Amniotic stem cell (primary cell): ENCODE data around the gene NUBPL.
"Not testable (repeated sequence)": the region's sequence is repeated elsewhere in the genome, so short reads cannot be mapped to it uniquely, and the experiment has no call there.

ENCODE experiments used
- DNase-seq: peaks from one replicate; lab custom pipeline; 2025; lab: John Stamatoyannopoulos, UW

Gene NUBPL

DNA sequence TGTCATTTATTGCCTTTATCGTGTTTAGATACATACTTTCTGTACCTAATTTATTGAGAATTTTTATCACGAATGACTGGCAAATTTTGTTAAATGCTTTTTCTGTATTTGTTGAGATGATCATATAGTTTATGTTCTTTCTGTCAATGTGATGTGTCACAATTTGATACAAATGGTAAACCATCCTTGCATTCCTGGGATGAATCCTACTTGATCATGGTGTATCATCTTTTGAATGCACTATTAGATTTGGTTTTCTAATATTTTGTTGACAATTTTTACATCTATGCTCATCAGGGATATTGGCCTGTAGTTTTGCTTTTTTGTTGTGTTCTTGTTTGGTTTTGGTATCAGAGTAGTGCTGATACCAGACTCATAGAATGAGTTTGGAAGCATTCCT, 185.1 kb downstream of the NUBPL start:
- DNase-seq: no peak

DNA sequence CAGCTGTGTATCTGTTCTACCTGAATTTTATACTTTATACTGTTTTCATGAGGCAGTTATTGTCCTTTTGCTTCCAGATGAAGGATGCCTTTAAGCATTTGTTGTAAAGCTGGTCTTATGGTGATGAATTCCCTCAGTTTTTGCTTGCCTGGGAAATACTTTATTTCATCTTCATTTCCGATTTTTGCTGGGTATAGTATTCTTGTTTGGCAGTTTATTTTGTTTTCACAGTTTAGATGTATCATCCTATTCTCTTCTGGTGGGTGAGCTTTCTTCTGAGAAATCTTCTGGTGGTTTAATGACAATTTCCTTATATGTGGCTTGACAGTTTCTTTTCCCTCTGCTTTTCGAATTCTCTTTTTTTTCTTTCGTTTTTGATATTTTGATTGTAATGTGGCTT, 188.1 kb downstream of the NUBPL start:
- DNase-seq: no peak

DNA sequence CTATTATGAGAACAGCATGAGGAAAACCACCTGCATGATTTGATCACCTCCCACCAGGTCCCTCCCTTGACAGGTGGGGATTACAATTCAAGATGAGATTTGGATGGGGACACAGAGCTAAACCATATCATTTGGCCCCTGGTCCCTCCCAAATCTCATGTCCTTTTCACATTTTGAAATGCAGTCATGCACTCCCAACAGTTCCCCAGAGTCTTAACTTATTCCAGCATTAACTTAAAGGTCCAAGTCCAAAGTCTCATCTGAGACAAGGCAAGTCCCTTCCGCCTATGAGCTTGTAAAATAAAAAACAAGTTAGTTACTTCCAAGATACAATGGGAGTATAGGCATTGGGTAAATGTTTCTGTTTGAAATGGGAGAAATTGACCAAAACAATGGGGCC, 189.8 kb downstream of the NUBPL start:
- not testable (repeated sequence) for DNase-seq

DNA sequence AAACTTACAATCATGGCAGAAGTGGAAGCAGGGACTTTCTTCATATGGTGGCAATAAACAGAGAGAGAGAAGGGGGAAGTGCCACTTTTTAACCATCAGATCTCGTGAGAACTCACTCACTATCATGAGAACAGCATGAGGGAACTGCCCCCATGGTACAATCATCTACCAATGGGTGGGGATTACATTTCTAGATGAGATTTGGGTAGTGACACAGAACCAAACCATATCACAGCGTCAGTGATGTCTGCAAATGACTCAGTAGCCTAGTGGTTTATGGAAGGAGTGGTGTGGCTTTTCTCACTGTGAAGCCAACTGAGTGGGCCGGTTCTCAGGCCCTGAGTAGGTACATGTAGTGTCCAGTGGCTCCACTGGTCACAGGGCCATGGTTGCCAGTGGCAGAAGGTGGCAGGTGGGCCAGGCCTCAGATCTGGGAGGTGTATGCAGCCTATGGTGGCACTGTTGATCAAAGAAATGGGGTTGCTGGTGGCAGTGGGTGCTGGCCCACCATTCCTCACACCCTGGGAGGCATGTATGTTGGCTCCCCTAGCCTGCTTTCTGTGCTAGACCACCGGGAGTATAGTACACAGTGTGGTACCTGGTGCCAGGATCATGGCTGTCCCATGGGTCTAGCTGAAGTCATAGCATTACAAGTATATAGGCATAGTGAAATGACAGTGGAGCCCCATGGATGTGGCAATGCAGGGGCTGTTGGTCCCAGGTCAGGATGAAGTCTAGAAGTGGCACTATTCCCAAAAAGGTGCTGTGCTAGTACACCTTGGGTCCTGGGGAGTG, 191.9 kb downstream of the NUBPL start:
- no peak for DNase-seq

DNA sequence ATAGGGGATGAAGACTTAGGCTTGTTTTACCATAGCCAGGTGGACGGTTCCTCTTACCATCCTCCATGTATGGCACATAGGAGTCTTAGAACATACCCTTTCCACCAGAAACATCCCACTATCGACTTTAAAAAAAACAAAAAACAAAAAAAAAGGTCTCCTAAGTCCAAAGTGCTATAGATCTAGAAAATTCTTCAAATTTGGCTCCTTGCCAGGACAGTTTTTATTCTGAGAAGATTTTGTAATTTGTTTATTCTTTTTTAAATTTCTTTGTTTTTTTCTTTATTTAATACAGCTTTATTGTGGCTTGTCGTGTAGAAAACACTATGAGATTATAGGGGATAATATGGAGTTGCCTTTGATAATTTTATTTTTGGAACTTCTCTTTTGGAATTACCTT, 197.7 kb downstream of the NUBPL start:
- DNase-seq: no peak

DNA sequence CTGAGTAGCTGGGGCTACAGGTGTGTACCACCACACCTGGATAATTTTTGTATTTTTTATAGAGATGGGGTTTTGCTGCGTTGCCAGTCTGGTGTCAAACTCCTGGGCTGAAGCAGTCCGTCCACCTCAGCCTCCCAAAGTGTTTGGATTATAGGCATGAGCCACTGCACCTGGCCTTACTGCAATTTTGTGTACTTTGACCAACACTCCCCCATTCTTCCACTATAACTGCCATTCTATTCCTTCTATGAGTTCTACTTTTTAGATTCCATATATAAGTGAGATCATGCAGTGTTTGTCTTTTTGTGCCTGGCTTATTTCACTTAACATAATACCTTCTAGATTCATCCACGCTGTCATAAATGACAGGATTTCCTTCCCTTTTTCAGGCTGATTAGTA, 199.1 kb downstream of the NUBPL start:
- no peak for DNase-seq

DNA sequence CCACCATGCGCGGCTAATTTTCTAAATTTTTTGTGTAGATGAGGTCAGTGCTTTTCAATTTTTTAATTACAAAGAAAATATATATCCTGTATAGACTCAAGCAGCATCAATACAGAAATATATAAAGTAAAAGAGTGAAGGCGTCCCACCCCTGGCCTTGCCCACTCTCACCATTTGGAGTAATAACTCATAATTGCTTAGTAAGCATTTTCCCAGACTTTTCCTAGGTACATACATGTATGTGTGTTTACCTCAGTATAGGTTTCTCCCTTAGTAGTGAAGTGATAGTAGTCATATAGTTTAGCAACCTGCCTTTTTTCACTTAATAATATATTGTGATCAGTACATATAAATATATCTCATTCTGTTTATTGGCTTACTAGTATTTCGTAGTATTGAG, 200.1 kb downstream of the NUBPL start:
- DNase-seq: no peak

DNA sequence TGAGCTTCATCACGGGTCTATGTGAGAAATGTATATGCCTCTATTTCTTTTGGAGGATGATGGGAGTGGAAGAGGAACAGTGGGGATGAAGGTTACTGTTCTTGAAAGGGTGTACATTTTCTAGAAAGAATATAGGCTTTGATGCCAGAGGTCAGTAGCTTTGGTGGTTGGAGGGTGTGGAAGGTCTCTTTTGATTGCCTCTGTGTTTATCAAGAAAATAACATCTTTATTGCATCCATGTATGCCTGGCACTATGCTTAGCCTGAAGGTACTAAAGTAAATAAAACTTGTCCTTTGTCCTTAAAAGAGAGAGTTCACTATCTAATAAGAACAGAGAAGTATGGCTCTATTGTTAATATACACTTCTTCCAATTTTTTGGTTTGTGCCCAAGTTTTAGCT, 201.8 kb downstream of the NUBPL start:
- DNase-seq: no peak

DNA sequence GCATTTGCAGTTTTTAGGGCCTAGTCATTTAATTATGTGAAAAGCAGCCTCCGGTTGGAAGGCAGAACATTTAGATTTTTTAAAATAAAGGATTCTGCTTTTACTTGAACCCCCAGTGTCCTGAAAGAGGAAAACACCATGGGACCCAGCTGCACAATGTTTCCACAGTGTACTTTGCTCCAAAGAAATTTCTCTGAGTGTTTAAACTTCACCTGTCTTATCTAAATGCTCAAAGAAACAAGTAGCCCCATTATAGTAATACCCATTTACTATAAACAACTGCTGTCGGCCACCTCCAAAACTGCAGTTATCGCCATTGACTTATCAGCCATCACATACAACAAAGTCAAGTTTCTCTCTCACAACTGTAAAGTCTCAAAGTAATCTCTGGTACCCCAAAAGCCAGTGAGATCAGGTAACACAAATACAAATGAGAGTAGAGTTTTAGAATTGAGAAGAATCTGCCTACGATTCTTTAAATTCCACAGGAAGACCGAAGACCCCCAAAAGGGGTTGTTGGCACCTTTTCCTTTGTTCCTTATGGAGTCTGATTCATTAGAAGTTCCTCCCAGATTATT, 205.2 kb downstream of the NUBPL start:
- DNase-seq: no peak

DNA sequence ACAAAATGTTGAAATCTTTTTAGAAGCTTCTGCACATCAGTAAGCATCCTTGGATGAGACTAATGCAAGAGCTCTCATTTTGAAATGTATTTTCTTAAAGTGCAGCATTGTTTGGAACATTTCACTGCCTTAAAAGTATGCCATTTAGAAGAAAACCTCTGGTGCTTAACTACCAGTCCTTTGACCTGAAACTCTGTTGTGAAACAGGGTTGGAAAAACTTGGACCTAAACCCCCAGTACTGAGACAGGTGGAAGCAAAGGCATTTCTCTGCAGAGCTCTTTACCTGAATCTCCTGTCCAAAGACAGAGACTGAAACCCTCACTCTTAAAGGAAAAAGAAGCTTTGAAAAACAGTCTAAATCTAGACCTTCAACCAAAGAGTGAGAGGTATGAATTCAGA, 207.2 kb downstream of the NUBPL start:
- DNase-seq: no peak

DNA sequence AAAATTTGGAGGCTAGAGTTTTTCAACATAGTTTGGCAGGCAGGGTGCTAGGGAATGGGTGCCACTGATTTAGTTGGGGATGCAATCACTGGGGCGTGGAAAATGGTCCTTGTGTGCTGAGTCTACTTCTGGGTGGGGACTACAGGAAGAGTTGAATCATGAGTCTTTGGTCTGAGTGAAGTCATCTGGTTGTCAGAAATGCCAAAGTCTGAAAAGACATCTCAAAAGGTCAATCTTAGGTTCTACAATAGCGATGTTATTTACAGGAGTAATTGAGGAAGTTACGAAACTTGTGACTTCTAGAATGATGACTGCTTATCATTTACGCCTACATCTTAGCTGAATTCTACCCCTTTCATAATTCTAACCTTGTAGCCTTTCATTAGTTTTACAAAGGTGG, 209.1 kb downstream of the NUBPL start:
- DNase-seq: no peak

DNA sequence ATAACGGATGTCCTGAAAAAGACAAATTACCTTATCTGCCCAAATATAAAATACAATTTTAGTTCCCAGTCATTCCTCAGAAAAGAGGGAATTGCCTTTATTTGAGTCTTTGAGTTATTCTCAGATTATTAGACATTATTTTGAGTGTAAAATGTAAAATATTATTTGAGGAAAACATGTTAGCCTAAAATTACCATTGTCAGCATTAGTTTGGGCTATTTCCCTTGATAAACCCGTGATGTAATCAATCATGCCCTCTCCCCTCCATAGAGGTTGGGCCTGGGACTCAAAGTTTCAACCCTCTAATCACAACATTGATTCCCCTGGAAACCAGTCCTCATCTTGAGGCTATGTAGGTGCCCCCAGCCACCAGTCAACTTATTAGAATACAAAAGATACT, 213.4 kb downstream of the NUBPL start:
- no peak for DNase-seq

DNA sequence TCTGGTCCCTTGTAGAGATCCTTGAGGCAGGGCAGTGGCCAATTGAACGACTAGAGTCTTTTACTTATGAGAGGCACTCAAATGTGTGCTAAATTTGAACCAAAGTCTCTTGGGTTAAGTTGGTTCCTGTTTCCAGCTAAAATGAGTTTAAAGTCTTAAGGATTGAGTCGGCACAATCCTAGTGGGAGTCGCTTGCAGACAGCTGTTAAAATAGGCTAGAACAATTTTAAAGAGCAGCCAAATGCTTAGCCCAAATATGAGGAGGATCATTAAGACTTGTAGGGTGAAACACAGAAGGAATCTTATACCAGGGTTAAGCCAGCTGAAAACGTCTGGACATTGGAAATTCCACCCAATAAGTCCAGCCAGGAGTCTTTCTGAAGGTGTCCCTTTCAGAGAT, 216.1 kb downstream of the NUBPL start:
- DNase-seq: no peak

DNA sequence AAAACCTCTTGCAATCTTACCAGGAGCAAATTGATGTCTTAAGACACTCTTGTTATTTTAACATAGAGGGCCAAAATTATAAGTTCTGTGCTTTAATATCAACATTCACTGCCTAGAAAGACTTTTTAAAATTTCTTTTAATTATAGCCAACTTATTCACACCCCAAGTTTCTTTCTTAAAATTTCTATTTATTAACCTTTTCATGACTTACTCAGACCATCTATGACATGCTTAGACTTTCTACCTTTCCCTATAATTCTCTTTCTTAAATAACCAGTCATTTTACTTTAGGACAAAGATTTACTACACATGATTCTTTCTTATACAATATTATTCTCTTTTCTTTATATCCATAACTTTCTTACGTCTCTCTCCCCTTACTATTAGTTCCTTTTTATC, 220.4 kb downstream of the NUBPL start:
- no peak for DNase-seq

DNA sequence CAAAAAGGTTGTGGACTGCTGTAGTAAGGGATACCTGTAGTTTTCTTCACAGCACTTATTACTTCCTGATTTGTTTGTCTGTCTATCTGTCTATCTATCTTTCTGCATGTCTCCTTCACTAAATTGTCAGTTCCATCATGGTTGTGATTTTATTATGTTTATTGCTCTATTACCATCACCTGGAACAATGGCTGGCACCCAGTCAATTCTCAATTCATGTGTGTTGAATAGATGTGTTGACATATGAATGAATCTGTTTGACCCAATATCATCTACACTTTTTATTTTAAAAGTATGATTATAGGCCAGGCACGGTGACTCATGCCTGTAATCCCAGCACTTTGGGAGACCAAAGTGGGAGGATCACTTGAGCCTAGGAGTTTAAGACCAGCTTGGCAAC, 224.4 kb downstream of the NUBPL start:
- DNase-seq: no peak

DNA sequence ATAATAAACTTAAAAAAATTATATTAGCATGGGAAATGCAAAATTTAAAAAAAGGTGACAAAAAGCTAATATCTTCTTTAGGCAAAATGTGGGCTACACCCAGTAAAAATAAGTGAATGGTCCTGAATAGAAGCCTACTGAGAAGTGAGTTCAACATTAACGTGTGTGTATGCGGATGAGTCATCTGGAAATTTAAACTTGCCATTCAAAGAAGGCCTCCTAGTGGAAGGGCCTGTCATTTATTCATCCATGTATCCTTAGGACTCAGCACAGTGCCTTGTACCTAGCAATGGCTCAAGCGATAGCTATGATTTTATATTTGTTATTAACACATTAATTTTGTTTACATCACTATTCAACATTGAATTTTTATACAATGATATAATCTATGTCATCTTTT, 226.2 kb downstream of the NUBPL start:
- no peak for DNase-seq

DNA sequence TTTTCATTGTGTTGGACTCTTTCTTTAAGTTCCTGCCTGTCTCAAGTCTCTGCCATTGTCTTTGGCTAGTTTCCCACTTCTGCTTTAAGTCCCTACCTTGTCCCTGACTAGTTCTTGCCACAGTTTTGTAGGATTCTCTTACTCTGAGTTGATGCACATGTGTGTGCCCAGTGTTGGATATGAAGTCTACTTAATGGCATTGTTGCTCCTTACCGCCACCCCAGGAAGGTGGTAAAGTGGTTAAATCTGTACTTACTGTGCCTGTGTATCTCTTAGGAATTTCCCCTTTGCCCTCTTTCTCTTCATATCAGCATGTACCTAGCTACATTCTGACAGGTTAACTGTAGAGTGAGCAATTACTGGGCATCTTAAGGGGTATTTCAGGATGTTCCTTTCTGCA, 227.1 kb downstream of the NUBPL start:
- DNase-seq: no peak

DNA sequence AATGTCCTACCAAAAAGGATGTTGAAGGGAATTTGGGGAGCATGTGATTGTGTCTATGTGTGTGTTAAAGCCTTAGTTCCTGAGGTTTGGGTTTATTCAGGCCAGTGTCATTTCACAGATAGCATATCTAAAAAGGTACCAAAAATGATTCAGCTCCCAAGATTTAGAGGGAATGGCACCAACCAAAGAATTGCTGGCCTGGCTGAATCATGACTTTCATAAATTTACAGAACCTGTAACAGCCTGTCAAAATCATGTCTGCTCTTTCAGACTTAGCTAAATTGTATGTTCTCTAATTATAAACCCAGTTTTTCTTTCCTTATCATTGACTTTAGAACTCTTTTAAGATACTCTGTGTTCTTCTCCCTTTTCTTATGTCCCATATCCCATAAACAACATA, 231.5 kb downstream of the NUBPL start:
- DNase-seq: no peak

DNA sequence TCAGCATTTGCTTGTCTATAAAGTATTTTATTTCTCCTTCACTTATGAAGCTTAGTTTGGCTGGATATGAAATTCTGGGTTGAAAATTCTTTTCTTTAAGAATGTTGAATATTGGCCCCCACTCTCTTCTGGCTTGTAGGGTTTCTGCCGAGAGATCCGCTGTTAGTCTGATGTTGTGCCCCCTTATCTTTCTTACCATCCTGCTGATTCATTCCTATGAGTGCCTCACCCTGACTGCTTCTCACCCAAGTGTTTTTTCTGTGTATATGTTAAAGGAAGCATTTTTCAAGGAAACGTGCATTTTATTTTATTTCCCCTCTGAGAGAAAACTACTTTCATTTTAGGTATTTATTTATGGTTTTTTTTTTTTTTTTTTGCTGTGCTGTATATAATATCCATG, 236.7 kb downstream of the NUBPL start:
- not testable (repeated sequence) for DNase-seq

DNA sequence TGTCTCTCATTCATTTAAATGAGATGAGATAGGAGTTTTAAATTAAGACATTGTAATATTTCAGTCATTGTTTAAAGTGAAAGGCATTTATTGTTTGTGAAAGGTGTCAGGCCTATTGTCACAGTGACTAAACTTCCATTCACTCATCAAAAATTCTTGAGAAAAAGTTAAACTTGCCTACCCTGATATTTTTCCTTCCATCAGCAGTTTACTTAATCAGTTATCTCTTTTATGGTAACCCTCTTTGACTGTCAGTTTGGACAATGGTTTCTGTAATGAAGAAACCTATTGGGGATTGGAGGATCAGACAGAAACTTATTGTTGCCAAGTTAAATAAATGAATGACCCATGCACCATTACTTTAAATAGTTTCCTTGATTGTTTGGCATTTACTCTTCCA, 241.6 kb downstream of the NUBPL start:
- DNase-seq: no peak

DNA sequence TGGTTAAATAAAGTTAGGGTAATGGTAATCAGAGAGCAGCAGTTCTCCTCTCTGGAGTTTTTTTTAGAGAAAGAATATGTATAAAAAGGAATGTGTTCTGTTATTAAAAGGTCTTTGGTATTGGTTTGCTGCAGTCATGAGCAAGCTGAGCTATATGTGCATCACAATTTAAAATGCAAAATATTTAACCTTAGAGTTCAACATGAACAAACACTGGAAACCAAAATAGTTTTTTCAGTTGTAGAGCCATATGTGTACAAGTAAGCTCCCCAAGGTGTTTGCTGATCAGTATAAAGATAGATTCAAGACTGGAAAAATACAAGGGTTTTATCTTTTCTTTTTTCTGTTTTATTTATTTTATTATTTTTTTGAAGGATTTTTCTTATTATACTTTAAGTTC, 245.0 kb downstream of the NUBPL start:
- no peak for DNase-seq

DNA sequence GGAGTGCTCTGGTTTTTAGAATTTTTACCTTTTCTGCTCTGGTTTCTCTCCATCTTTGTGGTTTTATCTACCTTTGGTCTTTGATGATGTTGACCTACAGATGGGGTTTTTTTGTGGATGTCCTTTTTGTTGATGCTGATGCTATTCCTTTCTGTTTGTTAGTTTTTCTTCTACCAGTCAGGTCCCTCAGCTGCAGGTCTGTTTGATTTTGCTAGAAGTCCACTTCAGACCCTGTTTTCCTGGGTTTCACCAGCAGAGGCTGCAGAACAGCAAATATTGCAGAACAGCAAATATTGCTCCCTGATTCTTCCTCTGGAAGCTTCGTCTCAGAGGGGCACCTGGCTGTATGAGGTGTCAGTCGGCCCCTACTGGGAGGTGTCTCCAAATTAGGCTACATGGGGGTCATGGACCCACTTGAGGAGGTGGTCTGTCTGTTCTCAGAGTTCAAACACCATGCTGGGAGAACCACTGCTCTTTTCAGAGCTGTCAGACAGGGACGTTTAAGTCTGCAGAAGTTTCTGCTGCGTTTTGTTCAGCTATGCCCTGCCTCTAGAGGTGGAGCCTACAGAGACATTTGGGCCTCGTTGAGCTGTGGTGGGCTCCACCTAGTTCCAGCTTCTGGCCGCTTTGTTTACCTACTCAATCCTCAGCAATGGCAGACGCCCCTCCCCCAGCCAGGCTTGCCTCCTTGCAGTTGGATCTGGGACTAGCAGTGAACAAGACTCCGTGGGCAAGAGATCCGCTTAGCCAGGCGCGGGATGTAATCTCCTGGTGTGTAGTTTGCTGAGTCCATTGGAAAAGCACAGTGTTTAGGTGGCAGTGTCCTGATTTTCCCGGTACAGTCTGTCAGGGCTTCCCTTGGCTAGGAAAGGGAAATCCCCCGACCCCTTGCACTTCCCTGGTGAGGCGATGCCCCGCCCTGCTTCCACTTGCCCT, 250.8 kb downstream of the NUBPL start:
- not testable (repeated sequence) for DNase-seq
